CD14-positive monocyte (primary cell): ENCODE results near the gene GRIN3B. TPM values are rescaled to one million over a fixed set of nuclear protein-coding genes. Genes with fewer than 3 reads are reported as not detected.

Experiments
- DNase-seq, 3 donors: peaks; one replicate each; pipeline ENCODE4 v3.0.0-alpha.2; 2011 to 2022
- H2AFZ ChIP-seq: 2 replicates; pipeline ENCODE4 v1.6.0; 2012; ENCODE audit warnings: mild to moderate bottlenecking, low read depth, low read length, inconsistent platforms; ENCODE audit not compliant: insufficient read depth, poor library complexity, severe bottlenecking
- H3K27ac ChIP-seq, 2 donors: 1 replicate in 1 of 2; 2 replicates in 1 of 2; pipeline ENCODE4 v1.5.1; 2012 to 2013; ENCODE audit warnings: low read length in 2 of 2, control low read depth in 1 of 2, inconsistent platforms in 1 of 2, low read depth in 1 of 2, mild to moderate bottlenecking in 1 of 2
- H3K27me3 ChIP-seq, 2 donors: one replicate each; pipeline versions ENCODE4 v1.6.0 to v1.6.1; 2011 to 2013; ENCODE audit warnings: low read length in 2 of 2; ENCODE audit not compliant: control insufficient read depth in 2 of 2, insufficient read depth in 2 of 2
- H3K36me3 ChIP-seq, 2 donors: replicated peaks in 1 of 2; 1 replicate in 1 of 2; 2 replicates in 1 of 2; pipeline versions ENCODE4 v1.5.1 to v1.6.1; 2012 to 2013; ENCODE audit warnings: low read length in 2 of 2, control low read depth in 1 of 2, inconsistent platforms in 1 of 2, mild to moderate bottlenecking in 1 of 2; ENCODE audit not compliant: insufficient read depth in 2 of 2, control insufficient read depth in 1 of 2
- H3K4me1 ChIP-seq, 2 donors: 1 replicate in 1 of 2; 2 replicates in 1 of 2; pipeline versions ENCODE4 v1.5.1 to v1.6.1; 2012 to 2013; ENCODE audit warnings: low read length in 2 of 2, control low read depth in 1 of 2, inconsistent platforms in 1 of 2, mild to moderate bottlenecking in 1 of 2, moderate library complexity in 1 of 2; ENCODE audit not compliant: insufficient read depth in 2 of 2, control insufficient read depth in 1 of 2
- H3K4me2 ChIP-seq: replicated peaks from 2 replicates; pipeline ENCODE3; 2012; ENCODE audit warnings: low read length, moderate library complexity, mild to moderate bottlenecking; ENCODE audit not compliant: poor library complexity, severe bottlenecking; ENCODE audit errors: extremely low read depth
- H3K4me3 ChIP-seq, 3 experiments: fragments of 200-600 bp in 1 of 3; sonication (generic) in 1 of 3; replicated peaks in 1 of 3; 1 replicate in 2 of 3; 2 replicates in 1 of 3; pipeline ENCODE4 v1.5.1; 2011 to 2013; ENCODE audit warnings: low read length in 3 of 3, mild to moderate bottlenecking in 3 of 3, control low read depth in 2 of 3, low read depth in 2 of 3, inconsistent platforms in 1 of 3, moderate library complexity in 1 of 3
- H3K79me2 ChIP-seq: 2 replicates; pipeline ENCODE4 v1.6.0; 2012; ENCODE audit warnings: mild to moderate bottlenecking, control low read depth, inconsistent platforms, low read length, moderate library complexity; ENCODE audit not compliant: insufficient read depth
- H3K9ac ChIP-seq: 2 replicates; pipeline ENCODE4 v1.6.0; 2017; ENCODE audit warnings: low read length, mild to moderate bottlenecking; ENCODE audit not compliant: insufficient read depth, poor library complexity, severe bottlenecking
- H3K9me3 ChIP-seq, 2 donors: replicated peaks in 1 of 2; 1 replicate in 1 of 2; 2 replicates in 1 of 2; pipeline versions ENCODE4 v1.5.1 to v1.6.1; 2012 to 2013; ENCODE audit warnings: low read length in 2 of 2, control low read depth in 1 of 2; ENCODE audit not compliant: control insufficient read depth in 1 of 2, insufficient read depth in 1 of 2
- H4K20me1 ChIP-seq: 2 replicates; pipeline ENCODE4 v1.6.0; 2012; ENCODE audit warnings: mild to moderate bottlenecking, low read length, control low read depth, moderate library complexity; ENCODE audit not compliant: insufficient read depth
- H3K27ac Mint-ChIP-seq, 7 donors: one replicate each; pipeline ENCODE4 v1.8.0; 2020; ENCODE audit warnings: mild to moderate bottlenecking in 7 of 7, mixed read lengths in 7 of 7, moderate library complexity in 6 of 7, inconsistent platforms in 2 of 7
- H3K27me3 Mint-ChIP-seq, 3 donors: one replicate each; pipeline ENCODE4 v1.8.0; 2021 to 2022; ENCODE audit warnings: low read depth in 3 of 3, mild to moderate bottlenecking in 3 of 3, mixed read lengths in 3 of 3, moderate library complexity in 3 of 3, inconsistent platforms in 1 of 3
- H3K36me3 Mint-ChIP-seq, 2 donors: one replicate each; pipeline ENCODE4 v1.8.0; 2020; ENCODE audit warnings: mixed read lengths in 2 of 2, inconsistent platforms in 1 of 2, mild to moderate bottlenecking in 1 of 2
- H3K4me1 Mint-ChIP-seq: one replicate; pipeline ENCODE4 v1.8.0; 2020; ENCODE audit warnings: mild to moderate bottlenecking, mixed read lengths
- H3K4me3 Mint-ChIP-seq, 2 donors: one replicate each; pipeline ENCODE4 v1.8.0; 2020; ENCODE audit warnings: mild to moderate bottlenecking in 2 of 2, mixed read lengths in 2 of 2, moderate library complexity in 1 of 2
- H3K9me3 Mint-ChIP-seq, 7 donors: one replicate each; pipeline ENCODE4 v1.8.0; 2020 to 2022; ENCODE audit warnings: mixed read lengths in 7 of 7, mild to moderate bottlenecking in 6 of 7, moderate library complexity in 6 of 7, inconsistent platforms in 2 of 7
- CTCF ChIP-seq: fragments of 200-600 bp; IDR thresholded peaks from one replicate; pipeline ENCODE4 v1.8.0; 2022; ENCODE audit warnings: antibody characterized with exemption, mild to moderate bottlenecking
- WGBS: methylation state at CpG from one replicate; pipeline ENCODE4 v1.1.5; 2013; ENCODE audit warnings: missing lambda C conversion rate; ENCODE audit not compliant: insufficient coverage; 5-methylcytosine and 5-hydroxymethylcytosine counted together
- intact Hi-C, 2 donors: fragments of 100-400 bp; cut with micrococcal nuclease; formaldehyde crosslinking; loops; one replicate each; pipeline versions ENCODE4 v1.15.0 to v1.15.1; 2023
- polyA plus RNA-seq, 3 donors: library from polyadenylated mRNA; depleted of rRNA in 1 of 3; unstranded in 2 of 3; stranded (reverse) in 1 of 3; fragments of 300-500 nt in 2 of 3; fragments of >200 nt in 1 of 3; fragmentation: Illumina TruSeq in 2 of 3; gene quantifications; 1 replicate in 2 of 3; 2 replicates in 1 of 3; pipeline ENCODE4 v1.2.3, GENCODE V29; 2012 to 2021

GRIN3B gene
- polyA plus RNA-seq, 3 donors = 0.13 to 0.27 TPM; not detected in 1

GRCh38 chr19:1012334-1012733 lies 12.1 kb downstream of the GRIN3B start:
- Histone ChIP-seq H3K27ac (no peak overlapping the region), H3K27me3 (no peaks in the 10 kb centered on the region), H2AFZ (no peak overlapping the region), H3K79me2 (peaks cover 43% of the 10 kb centered on the region), H3K4me2 (no peak overlapping the region), H3K36me3 (peaks cover 41 to 56% of the 10 kb centered on the region in 2 donors), H3K9me3 (no peaks in the 10 kb centered on the region), H3K9ac (no peak overlapping the region), H3K4me1 (peaks cover 9 to 13% of the 10 kb centered on the region in 2 donors), H3K4me3 (no peak overlapping the region), H4K20me1 (peaks cover 87% of the 10 kb centered on the region)
- Mint-ChIP-seq H3K36me3 (peaks cover 18 to 45% of the 10 kb centered on the region in 2 donors), H3K9me3 (peaks cover 0 to 3% (median 0%) of the 10 kb centered on the region in 7 donors), H3K27ac (no peak overlapping the region), H3K4me1 (peaks cover 10% of the 10 kb centered on the region), H3K4me3 (no peak overlapping the region), H3K27me3 (peaks cover 0 to 3% (median 1%) of the 10 kb centered on the region in 3 donors)
- TF ChIP-seq CTCF = no peak
- intact Hi-C loops = no loop called here
- 96% methylated on average over 18 of the region's 18 CpGs for WGBS
- DNase-seq = no peak

- peaks cover 45 to 56% of the 10 kb centered on the region in 2 donors for H3K36me3 ChIP-seq
- Mint-ChIP-seq H3K36me3 (peaks cover 18 to 49% of the 10 kb centered on the region in 2 donors), H3K27ac (no peak overlapping the region), H3K4me3 (no peak overlapping the region), H3K4me1 (peaks cover 18% of the 10 kb centered on the region), H3K9me3 (peaks cover 0 to 3% (median 0%) of the 10 kb centered on the region in 7 donors), H3K27me3 (peaks cover 0 to 3% (median 1%) of the 10 kb centered on the region in 3 donors)
- peaks cover 18 to 22% of the 10 kb centered on the region in 2 donors for H3K4me1 ChIP-seq
- H3K4me2 ChIP-seq = no peak overlapping the region
- no peak for DNase-seq
- H3K4me3 ChIP-seq = no peak overlapping the region
- no peaks in the 10 kb centered on the region for H3K9me3 ChIP-seq
- H3K27me3 ChIP-seq = no peaks in the 10 kb centered on the region
- WGBS = 96% methylated on average over 10 of the region's 10 CpGs
- no peak for TF ChIP-seq CTCF
- peaks cover 96% of the 10 kb centered on the region for H4K20me1 ChIP-seq
- no peak overlapping the region for H3K9ac ChIP-seq
- no peak overlapping the region for H2AFZ ChIP-seq
- H3K27ac ChIP-seq = no peak overlapping the region
- H3K79me2 ChIP-seq = peaks cover 52% of the 10 kb centered on the region
- intact Hi-C loops = no loop called here
These were observed 13.0 kb downstream of the GRIN3B start for GRCh38 chr19:1013218-1013617.
